Caki2 (cell line): ENCODE measurements around the gene LMOD1. TPM values are rescaled to one million over a fixed set of nuclear protein-coding genes. Genes with fewer than 3 reads are reported as not detected.
"Not testable (repeated sequence)": the region's sequence is repeated elsewhere in the genome, so short reads cannot be mapped to it uniquely, and the experiment has no call there.

Experiments
- DNase-seq: peaks from one replicate; pipeline ENCODE4 v3.0.0-alpha.2; 2015; ENCODE audit warnings: low read depth
- in situ Hi-C: cut with HindIII; loops from 2 replicates; pipeline ENCODE4 v1.10.0; 2016; ENCODE audit warnings: low sequenced_read_pairs, low pct_unique_long_range_greater_than_20kb, mixed read lengths
- total RNA-seq: library from RNA; depleted of rRNA; stranded (reverse); fragments of >200 nt; shearing (Covaris generic); gene quantifications from 2 replicates; pipeline ENCODE4 v1.2.3, GENCODE V29; 2014; ENCODE audit warnings: low replicate concordance

The LMOD1 gene
- total RNA-seq, 1 experiment from 2014 or later, result not detected

DNA sequence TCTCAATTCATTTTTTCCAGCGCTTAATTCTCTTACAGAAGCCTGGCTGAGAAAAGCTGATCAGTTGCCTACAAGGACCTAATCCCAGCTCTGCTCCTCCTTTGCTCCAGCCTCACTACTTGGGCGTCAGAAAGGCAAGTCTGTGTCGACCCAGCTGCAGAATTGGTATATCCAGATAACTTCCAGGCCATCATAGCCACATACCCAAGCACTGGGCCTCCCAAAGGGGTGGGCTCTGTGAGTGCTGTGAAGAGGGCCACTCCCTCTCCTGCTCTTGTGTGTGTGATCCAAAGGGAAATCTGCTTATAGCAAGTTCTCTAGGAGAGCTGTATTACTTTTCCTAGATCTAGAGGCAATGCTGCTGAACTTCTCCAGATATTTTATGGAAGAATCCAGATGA lies 18.1 kb downstream of the LMOD1 start:
- in situ Hi-C loops, result no loop called here
- no peak for DNase-seq

GRCh38 chr1:201925981-201926645 lies 20.2 kb downstream of the LMOD1 start:
- DNase-seq, result no peak
- in situ Hi-C loops, result no loop called here

DNA sequence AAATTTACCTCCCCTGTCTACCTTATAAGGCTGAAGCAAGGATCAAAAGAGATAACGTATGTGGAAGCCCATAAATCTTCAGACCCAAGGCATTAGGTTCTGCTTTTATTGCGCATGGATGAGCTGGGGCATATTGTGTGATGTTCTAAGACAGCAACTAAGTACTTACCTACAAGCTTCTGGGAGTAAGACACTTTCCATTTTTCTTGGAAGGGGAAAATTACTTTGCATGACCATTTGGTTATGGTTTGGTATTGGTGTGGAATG lies 21.1 kb downstream of the LMOD1 start:
- no peak for DNase-seq
- in situ Hi-C loops, result no loop called here

DNA sequence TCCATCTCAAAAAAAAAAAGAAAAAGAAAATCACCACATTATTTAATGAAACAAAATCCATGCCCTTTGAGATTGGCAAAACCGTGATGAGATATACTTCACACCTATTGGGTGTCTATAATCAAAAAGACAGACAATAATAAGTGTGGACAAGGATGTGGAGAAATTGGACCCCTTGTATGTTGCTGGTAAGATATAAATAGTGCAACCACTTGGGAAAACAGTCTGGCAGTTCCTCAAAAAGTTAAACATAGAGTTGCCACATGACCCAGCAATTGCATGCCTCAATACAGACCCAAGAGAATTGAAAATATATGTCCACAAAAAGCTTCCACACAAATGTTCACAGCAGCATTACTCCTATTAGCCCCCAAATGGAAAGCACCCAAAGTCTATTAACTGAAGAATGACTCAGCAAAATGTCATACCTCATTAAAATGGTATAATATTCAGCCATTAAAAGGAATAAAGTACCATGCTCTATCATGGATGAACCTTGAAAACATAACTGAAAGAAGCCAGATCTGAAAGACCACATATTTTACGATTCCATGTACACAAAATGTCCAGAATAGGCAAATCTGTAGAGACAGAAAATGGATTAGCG lies 24.3 kb downstream of the LMOD1 start:
- no peak for DNase-seq
- in situ Hi-C loops, result no loop called here

DNA sequence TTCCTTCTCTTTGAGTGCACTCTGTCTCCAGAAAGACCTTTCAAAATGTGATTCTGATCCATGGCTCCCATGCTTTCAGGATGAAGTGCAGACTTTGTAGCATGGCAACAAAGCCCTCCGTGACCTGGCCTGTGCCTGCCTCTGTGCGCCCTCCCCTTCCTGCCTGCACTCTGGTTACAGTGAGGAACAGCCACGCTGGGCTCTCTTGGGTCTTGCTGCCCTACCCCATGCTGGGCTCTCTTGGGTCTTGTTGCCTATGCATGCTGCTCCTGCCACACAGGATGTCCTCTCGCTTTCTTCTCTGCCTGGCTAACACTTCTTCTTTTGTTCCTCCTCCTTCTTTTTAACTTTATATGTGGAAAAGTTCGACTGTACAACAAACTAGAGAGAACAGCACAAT lies 28.0 kb downstream of the LMOD1 start:
- DNase-seq, result no peak
- in situ Hi-C loops, result no loop called here

DNA sequence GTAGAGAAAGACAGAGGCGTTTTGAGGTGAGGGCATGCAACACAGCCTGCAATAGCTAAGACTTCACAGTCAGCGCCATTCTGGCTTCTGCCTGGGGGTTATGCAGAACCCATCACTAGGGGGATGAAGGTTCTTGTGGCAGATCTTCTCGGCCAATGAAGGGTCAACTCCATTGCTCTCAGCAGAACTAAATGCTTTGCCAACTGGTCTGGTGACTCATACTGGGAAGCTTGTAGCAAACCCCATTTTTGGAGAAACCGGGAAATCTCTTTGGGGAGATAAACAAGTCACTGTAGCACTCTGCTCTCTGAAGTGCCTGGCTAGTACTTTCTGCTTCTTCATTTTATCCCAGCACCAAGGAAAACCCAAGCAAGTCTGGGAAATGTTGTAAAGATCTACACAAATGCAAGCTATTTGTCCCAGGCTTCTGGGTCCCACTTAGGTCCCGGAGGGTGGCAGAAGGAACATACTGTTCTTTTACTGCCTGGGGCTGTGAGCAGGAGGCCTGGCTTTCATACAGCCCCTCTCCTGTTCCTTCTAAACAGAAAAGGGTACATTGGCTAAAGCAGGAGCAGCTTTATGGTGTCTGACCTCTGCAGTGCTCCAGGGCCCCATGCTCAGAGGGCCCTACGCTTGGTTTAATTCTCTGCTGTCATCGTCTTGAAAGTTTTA lies 28.9 kb downstream of the LMOD1 start:
- in situ Hi-C loops, result no loop called here
- no peak for DNase-seq

DNA sequence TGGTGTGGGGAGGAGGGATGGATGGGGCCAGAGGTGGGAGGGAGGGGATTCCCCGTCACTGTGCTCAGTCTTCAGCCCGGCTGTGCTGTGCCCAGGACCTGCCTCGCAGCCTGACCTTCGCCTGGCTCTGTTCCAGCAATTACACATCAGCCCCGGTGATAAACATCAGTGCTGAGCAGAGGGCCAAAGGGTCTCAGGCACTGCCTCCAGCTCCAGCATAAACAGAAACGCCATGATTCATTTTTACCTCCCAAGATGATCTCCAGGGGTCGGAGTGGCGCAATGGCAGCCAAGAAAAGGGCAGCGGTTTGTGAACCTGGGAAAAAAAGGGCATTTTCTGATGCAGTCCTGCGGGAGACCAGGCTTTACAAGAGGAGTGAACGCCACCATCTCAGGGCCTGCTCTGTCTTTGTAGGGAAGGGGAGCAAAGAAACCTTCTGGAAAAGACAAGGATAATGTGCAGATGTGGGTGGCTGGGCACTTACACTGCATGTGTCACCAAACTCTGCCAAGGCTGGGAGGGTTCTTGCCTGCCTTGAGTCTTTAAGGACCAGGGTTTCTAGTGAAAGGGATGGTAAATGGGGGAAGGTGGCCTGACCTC lies 29.6 kb downstream of the LMOD1 start:
- in situ Hi-C loops, result no loop called here
- peak; percentile 89 for DNase-seq

DNA sequence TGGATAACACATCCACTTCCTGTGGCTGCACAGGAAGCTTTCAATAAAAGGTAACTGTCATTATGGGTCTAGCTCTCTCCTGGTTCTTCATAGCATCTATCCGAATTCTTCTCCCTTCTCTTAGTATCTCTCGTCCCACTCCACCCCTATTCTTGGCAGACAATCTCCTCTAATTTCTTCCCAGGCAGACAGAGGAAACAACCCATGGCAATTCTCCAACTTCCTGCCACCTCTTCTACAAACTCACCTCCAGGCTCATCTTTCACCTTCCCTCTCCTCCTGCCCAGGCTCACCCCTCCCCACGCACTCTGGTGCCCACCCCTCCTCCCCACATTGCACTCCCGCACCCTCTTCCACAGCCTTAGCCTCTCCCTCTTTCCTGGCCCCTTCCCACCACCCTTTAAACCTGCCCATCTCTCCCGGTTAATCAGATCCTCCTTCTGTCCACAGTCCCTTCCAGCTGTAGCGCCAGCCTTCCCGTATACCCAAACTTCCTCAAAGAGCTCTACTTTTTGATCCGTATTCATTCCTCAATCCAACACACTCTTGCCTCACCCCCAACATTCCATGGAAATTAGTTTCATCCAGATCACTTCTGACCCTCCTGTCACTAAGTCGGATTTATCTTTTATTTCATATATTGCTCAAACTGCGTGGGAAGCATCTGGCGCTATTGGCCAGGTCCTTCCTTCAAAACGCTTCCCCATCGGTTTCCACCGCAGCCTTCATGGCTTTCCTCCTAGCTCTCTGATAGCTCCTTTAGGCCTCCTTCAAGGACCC lies 31.7 kb downstream of the LMOD1 start:
- DNase-seq, result no peak
- in situ Hi-C loops, result no loop called here

- DNase-seq, result no peak
- in situ Hi-C loops, result no loop called here
Measured at GRCh38 chr1:201912832-201913231, 33.5 kb downstream of the LMOD1 start.

DNA sequence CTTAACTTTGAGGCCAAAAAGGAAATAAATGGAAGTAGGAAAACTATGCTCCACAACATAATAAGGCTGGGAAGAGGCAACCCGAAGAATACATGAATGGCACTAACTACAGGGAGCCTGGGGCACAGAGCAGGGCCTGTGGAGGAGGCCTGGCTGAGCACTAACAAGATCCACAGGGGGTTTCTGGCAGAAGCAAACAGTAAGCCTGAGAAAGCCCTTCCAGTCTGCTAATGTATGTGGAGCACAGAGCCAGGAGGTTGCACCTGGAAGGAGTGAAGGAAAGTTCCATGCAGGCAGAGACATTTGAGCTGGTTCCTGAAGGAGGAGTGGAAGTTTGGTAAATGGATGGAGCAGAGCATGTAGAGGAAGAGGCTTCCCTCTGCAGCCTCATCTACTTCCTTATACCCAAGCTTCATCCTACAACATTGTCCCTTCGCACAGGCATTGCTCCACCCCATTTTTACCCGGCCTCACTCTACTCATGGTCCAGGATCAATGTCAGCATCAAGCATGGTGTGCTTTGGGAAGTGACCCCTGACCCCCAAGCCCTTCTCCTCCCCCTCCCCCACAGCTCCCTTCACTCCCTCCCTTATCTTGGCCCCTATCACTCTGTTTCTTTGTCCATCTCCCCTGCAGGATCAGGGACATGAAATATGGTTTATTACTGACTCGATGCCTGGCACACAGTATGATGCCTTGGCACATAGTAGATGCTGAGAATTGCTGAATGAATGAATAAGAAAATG lies 34.3 kb downstream of the LMOD1 start:
- in situ Hi-C loops, result no loop called here
- no peak for DNase-seq

DNA sequence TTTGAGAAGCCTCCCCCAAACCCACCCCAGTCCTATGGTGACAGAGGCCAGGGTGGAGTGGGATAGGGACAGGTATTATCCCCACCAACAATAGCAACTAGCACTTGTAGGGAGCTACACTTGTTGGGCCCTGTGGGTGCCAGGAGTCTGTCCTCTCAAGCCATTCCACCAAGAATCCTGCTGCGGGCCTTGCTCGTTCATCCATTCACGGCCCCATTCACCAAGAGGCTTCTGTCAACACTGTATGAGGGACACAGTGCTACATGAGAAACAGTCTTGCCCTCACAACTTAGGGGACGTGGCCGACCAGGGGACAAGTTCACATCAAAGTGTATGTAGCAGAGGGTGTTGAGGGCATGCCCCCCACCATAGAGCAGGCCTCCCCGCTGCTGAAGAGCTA lies 38.7 kb downstream of the LMOD1 start:
- in situ Hi-C loops, result no loop called here
- no peak for DNase-seq

DNA sequence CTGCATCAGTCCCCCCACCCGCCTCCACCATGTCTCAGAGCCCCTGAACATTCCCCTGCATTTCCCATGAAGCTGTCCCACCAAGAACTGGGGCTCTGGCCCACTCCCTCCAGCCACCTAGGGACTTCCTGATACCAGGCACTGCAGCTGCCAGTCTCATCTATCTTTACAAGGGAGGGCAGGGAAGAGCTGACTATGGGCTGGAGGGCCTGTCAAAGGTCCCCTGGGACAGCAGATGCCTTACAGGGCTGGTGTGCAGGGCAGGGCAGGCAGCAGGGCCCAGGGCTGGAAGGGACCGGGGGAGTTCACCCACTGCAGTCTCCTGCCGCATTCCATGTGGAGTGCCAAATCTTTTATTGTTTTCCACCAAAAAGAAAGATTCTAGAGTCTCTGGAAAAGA lies 40.0 kb downstream of the LMOD1 start:
- no peak for DNase-seq
- in situ Hi-C loops, result no loop called here

- in situ Hi-C loops, result no loop called here
- DNase-seq, result no peak
Measured at GRCh38 chr1:201905234-201905890, 41.0 kb downstream of the LMOD1 start.

GRCh38 chr1:201904579-201904978 lies 41.8 kb downstream of the LMOD1 start:
- in situ Hi-C loops, result no loop called here
- DNase-seq, result no peak

DNA sequence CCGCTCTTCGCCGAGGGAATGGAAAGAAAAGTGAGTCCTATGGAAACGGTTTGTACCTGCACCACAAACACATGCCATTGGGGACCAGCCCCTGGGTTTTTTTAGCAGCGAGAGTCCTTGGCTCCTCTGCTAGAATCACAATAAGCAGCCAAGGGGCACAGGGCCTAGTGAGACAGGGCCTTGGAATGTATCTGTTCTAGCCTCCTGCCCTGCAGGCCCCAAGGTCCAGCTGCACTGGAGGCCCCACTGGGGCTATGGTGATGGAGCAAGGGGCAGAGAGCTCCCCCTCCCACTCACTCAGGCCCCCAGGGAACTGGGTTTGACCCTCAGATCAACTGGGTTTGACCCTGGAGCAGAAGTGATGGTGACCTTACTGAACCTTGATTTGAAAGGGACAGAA lies 43.2 kb downstream of the LMOD1 start:
- no peak for DNase-seq
- in situ Hi-C loops, result no loop called here

- in situ Hi-C loops, result no loop called here
- DNase-seq, result no peak
Measured at GRCh38 chr1:201902198-201902597, 44.1 kb downstream of the LMOD1 start.

- DNase-seq, in situ Hi-C loops: not testable (repeated sequence)
Measured at GRCh38 chr1:201901036-201901435, 45.3 kb downstream of the LMOD1 start.

DNA sequence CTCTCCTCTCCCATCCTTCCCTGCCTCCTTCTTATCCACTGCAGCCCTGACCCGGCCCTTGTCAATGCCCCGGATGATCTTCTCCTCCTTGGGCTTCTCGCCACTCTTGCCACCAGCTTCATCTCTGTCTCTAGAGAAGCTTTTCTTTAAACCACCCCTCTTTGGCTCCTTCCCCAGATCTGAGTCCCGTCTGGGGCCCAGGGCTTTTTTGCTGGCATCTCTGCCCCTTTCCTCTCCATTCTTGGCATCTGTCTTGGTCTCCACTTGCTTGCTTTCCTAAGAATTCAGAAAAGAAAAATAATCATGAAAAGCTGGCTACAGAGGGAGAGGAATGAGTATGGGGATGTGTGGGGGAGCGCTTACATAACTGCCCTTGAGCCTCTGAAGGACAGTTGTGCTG lies 45.9 kb downstream of the LMOD1 start:
- DNase-seq, result no peak
- in situ Hi-C loops, result no loop called here
